GM12892 (cell line): ENCODE results near the gene KCNA2.
A peak's percentile ranks its signal among the peaks of the same experiment; 100 is the strongest.

ENCODE experiments used
- DNase-seq: peaks from one replicate; pipeline ENCODE4 v3.0.0; 2011; ENCODE audit not compliant: insufficient read length
- FAIRE-seq: peaks from 2 replicates; lab custom pipeline; 2011; peaks lifted over from hg19 to GRCh38; lab: Jason Lieb, UNC
- POLR2A ChIP-seq: IDR thresholded peaks from 2 replicates; pipeline ENCODE4 v1.6.1; 2011; ENCODE audit warnings: low read depth, low read length, control low read depth
- POLR2AphosphoS5 ChIP-seq: IDR thresholded peaks from 2 replicates; pipeline ENCODE4 v1.6.1; 2011; ENCODE audit warnings: low read depth, low read length, control low read depth
- TAF1 ChIP-seq: IDR thresholded peaks from 2 replicates; pipeline ENCODE4 v1.6.1; 2011; ENCODE audit warnings: low read depth, mild to moderate bottlenecking, control low read depth, low read length, borderline replicate concordance

KCNA2 gene

GRCh38 chr1:110637475-110637874 lies 31.3 kb upstream of the KCNA2 start:
- FAIRE-seq (peak; percentile 14), DNase-seq (no peak)
- TF ChIP-seq TAF1 (no peak), POLR2AphosphoS5 (no peak), POLR2A (no peak)

GRCh38 chr1:110636149-110636935 lies 30.2 kb upstream of the KCNA2 start:
- FAIRE-seq, result peak; percentile 78
- DNase-seq, result no peak
- TF ChIP-seq POLR2A (peak; percentile 58; the same call in 1 of the 2 replicates), POLR2AphosphoS5 (no peak), TAF1 (no peak)

- TF ChIP-seq POLR2AphosphoS5, result no peak
- no peak for TF ChIP-seq TAF1
- TF ChIP-seq POLR2A, result no peak
- FAIRE-seq, result no peak
Measured at GRCh38 chr1:110635434-110635833, 29.3 kb upstream of the KCNA2 start.

GRCh38 chr1:110634455-110635311 lies 28.5 kb upstream of the KCNA2 start:
- no peak for TF ChIP-seq POLR2A
- TF ChIP-seq TAF1, result no peak
- no peak for TF ChIP-seq POLR2AphosphoS5
- peak; percentile 49 for DNase-seq
- FAIRE-seq, result peak; percentile 95

More at GRCh38 chr1:110635434-110635833, 29.3 kb upstream of the KCNA2 start:
- DNase-seq, result no peak

- no peak for DNase-seq
- peak; percentile 66 for FAIRE-seq
- TF ChIP-seq POLR2AphosphoS5 (no peak), TAF1 (no peak), POLR2A (no peak)
Measured at GRCh38 chr1:110634086-110634454, 27.9 kb upstream of the KCNA2 start.

GRCh38 chr1:110633646-110634030 lies 27.5 kb upstream of the KCNA2 start:
- no peak for FAIRE-seq
- DNase-seq, result no peak
- TF ChIP-seq TAF1 (no peak), POLR2AphosphoS5 (no peak), POLR2A (no peak)

- FAIRE-seq (no peak), DNase-seq (no peak)
- TF ChIP-seq POLR2A (no peak), TAF1 (no peak), POLR2AphosphoS5 (no peak)
Measured at GRCh38 chr1:110631836-110632620, 25.9 kb upstream of the KCNA2 start.

GRCh38 chr1:110630839-110631663 lies 24.9 kb upstream of the KCNA2 start:
- TF ChIP-seq POLR2AphosphoS5 (no peak), POLR2A (no peak), TAF1 (no peak)
- FAIRE-seq (peak; percentile 98), DNase-seq (no peak)

- no peak for TF ChIP-seq POLR2A
- TF ChIP-seq POLR2AphosphoS5, result no peak
- TF ChIP-seq TAF1, result no peak
- no peak for DNase-seq
- FAIRE-seq, result no peak
Measured at GRCh38 chr1:110628323-110629105, 22.4 kb upstream of the KCNA2 start.
